Measurements from ENCODE around the gene POMT1.

Gene POMT1

DNA sequence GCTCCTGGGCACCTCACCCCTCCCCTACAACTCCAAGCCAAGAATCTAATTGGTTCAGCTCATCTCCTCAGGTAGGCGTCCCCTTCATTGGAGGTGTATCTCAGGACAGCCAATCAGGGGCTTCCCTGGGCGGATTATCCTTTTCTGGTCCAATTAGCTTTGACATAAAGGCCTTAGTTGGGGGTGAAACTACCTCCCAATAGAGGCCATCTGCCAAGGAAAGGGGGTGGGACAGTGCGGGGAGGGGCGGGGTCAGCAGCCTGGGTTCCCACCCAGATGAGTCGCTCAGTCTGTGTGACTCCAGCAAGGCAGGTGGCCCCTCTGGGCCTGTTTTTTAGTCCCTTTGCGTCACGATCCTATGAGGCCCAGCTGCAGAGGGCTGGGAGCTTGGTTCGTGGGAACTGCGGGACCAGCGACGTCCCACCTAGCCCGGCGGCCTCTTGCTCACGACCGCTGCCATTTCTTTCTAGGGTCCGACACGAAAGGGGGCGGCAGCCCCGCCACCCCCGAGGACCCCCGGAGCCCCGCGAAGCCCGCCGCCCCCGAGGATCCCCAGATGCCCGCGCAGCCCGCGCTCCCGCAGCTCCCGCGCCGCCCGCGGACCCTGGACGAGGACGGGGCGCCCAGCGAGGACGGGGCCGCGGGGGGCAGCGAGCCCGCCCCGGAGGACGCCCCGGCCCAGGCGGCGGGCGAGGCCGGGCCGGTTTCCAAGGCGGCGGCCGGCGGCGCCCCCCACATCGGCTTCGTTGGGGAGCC is 51.5 kb downstream of the POMT1 start:
- DNase-seq (ENCODE audit: low read depth in 2 of 2) = no peak

DNA sequence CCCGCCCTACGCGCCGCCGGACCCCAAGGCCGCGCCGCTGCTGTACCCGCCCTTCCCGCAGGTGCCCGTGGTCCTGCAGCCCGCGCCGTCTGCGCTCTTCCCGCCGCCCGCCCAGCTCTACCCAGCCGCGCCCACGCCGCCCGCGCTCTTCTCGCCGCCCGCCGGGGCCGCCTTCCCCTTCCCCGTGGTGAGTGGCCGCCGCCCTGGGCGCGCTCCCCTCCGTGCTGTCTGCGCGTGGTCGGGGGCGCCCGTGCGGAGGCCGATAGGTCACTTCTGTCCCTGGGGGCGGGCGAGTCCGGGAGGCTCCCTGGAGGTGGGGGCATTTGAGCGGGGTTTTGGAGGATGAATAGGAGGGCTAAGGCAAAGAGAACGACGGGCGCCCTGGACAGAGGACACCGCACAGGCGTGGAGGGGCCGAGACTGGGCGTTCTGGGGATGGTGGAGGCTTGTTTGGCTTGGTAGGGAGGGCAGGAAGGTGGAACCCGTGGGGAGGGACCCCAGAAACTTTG is 52.2 kb downstream of the POMT1 start:
- no peak for DNase-seq (ENCODE audit: low read depth in 2 of 2)

DNA sequence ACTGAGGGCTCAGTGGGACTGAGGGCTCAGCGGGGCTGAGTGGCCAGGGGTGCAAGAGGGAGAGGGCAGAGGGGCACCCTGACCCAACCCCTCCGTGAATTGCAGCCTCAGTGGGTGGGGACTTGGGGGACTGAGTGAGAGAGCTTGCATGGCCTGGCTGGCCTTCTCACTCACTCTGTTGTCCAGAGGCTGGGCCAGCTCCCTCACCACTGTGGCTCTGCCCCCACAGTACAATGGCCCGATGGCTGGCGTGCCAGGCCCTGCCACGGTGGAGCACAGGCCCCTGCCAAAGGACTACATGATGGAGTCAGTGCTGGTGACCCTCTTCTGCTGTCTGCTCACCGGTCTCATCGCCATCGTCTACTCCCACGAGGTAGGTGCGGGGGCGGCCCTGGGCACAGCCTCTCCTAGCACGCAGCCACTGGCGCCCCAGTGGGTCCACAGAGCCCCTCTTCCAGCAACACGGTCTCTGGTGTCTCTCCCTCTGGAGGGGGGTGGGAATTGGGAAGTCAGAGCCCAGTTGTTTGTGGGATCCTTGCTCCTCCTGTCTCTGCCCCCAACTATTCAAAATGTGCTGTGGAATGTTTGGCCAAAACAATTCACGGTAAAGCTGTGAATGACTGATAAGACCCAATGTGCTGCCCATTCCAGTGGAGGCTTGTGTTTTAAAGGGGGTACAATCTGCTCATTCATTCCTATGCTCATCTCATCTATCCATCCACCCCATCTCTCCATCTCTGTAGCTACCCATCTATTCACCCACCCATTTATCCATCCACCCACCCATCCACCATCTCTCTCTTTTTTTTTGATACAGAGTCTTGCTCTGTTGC is 53.3 kb downstream of the POMT1 start:
- DNase-seq (ENCODE audit: low read depth in 2 of 2) = no peak

DNA sequence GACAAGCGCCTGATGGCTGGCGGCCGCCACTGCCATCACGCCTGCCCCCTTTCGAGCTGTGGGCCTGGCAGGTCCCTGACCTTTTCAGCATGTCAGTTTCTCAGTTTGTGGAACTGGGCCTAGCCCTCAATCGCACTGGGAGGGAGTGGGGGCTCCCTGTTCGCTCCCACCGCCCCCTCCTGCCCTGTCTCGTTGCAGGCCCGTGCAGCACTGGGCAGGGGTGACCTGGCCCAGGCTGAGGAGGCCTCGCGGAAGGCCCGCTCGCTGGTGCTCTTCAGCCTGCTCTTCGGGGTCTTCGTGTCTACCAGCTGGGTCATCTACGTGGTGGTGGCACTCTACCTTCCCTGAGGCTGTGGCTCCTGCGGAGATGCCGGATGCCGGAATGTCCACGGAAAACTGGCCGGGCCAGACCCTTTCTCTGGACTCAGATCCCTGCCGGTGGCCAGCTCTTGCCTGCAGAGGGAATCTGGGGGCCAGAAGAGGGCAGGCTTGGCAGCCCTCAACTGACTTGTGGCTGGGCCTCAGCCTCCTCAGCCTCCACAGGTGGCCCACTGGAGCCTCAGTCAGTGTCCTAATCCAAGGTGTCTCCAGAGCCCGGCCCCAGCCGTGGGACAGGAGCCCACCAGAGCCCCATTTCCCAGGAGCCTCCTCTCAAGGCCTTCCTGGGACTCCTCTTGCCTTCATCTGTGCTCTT is 55.3 kb downstream of the POMT1 start:
- no peak for DNase-seq (ENCODE audit: low read depth in 2 of 2)

DNA sequence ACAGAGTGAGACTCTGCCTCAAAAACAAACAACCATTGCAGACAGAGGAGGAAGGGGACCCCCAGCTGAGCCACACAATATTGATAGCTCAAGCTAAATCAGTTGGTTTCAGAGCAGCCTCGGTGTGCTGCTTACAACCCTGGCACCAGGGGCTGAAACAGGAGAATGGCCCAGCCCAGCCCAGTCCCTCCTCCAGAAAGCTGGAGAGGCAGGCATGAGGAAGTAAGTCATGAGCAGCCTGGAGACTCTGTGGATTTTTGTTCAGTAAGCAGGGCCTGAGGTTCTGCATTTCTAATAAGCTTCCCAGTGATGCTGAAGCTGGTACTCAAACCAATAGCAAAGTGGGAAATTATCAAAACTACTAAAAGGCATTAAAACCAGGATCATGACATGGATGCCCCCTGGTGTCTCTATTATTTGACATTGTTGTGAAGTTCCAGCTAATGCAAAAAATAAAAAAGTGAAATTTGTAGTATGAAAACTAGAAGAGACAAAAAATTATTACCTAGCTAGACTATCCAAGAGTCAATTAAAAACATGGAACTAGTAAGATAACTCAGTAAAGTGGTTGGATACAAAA is 56.8 kb downstream of the POMT1 start:
- no peak for DNase-seq (ENCODE audit: low read depth in 2 of 2)

DNA sequence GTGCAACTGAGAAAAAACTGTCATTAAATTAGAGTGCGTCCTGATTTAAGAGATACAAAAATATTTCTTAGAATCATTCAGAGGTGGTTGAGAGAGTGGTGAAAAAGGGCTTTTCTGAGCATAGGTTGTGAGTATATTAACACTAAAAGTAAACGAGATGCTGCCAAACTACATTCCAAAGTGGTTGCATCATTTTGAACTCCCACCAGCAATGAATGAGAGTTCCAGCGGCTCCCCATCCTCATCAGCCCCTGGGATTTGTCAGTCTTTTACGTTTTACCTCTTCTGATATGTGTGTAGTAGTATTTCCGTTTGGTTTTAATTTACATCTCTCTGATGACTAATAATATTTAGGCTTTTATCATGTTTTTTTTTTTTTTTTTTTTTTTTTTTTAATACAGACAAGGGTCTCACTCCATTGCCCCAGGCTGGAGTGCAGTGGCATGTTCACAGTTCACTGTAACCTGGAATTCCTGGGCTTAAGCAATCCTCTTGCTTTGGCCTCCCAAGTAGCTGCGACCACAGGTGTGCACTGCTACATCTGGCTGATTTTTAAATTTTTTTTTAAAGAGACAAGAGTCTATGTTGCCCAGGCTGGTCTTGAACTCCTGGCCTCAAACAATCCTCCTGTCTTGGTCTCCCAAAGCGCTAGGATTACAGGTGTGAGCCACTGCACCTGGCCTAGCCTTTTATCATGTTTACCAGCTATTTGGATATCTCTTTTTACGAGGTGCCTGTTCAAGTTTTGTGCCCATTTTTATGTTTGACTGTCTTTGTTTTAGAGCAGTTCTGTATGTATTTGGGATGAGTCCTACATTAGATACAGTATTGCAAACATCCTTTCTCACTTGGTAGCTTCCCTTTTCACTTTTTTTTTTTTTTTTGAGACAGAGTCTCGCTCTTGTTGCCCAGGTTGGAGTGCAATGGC is 59.6 kb downstream of the POMT1 start:
- DNase-seq (ENCODE audit: low read depth in 2 of 2) = no peak

DNA sequence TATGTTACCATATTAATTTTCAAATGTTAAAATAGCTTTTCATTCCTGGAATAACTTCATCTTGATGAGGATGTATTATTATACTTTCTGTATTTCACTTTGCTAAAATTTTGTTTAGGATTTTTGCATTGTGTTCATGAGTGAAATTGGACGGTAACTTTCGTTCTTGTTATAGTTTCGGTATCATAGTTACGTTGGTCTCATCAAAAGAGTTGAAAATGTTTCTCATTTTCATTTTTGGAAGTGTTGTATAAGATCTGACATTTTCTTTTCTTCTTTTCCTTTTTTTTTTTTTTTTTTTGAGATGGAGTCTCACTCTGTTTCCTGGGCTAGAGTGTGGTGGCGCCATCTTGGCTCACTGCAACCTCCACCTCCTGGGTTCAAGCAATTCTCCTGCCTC is 62.7 kb downstream of the POMT1 start:
- DNase-seq (ENCODE audit: low read depth in 2 of 2) = no peak

DNA sequence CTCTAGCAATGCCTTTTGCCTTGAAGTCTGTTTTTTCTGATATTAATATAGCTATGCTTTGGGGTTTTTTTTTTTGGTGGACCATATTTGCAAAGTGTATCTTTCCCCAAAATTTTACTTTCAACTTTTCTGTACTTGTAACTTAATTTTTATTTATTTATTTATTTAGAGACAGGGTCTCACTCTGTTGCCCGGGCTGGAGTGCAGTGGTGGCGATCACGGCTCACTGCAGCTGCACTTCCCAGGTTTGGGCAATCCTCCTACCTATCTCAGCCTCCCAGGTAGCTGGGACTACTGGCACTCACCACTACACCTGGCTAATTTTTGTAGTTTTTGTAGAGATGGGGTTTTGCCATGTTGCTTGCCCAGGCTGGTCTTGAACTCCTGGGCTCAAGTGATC is 63.4 kb downstream of the POMT1 start:
- DNase-seq (ENCODE audit: low read depth in 2 of 2) = no peak

DNA sequence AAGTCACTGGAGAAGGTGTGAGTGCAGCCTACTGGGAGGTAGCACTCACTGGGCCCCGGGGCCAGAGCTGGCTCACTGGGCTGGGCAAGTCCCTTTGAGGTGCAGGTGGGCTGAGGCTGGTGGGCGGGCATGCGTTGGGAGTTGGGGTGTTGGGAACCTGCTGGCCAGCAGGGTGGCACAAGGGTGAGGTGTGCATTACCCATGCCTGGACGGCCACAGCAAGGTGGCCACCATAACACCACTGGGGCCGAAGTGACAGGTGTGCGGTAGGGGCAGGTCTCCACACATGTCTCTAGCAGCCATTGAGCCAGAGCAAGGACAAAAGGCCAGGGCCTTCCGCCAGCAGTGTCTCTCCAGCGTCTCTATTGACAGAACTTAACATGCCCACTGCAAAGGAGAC is 65.2 kb downstream of the POMT1 start:
- DNase-seq (ENCODE audit: low read depth in 2 of 2) = no peak
